DMS153 treated with DMSO at 0.1 percent for 48 hours (cell line): ENCODE results near the gene PRDX3.
"Not testable (repeated sequence)": the region's sequence is repeated elsewhere in the genome, so short reads cannot be mapped to it uniquely, and the experiment has no call there.

ENCODE experiments used
- DNase-seq: peaks from one replicate; lab custom pipeline; 2025; ENCODE audit not compliant: unreplicated experiment; lab: John Stamatoyannopoulos, UW

PRDX3 gene

DNA sequence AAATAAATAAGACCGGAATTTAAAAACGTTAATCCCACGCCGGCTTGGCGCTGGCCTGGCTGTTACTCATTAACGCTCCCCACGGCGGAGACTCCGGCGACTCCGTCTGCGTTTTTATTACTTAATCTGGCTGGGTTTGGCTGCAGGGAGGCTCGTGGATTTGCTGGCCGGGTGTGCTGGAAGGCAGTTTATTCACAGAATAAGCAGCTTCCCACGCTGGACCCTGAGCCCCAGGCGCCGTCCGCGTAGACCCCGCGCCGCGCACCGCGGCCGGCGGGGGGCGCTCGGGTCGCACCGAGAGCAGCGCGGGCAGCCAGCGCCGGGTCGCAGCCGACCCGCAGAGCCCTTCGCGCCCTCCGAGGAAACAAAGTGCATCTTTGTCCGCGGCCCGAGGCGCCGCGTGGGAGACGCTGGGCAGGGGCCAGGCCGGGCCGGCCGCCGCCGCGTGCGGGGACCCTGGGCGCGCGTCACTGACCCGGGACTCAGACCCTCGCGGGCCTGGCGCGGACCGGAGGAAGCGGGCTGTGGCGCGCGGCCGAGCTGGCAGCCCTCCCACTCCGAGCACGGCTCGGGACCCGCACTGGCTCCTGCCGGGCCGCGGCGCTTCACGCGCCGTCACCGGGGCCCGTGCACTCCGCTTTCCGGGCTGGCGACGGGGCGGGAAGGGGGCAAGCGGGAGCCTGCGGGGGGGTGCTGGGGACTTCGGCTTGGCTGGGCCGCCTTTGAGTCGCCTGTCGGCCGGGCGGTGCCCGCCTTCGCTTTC is 28.2 kb upstream of the PRDX3 start:
- DNase-seq: peak; percentile 20

DNA sequence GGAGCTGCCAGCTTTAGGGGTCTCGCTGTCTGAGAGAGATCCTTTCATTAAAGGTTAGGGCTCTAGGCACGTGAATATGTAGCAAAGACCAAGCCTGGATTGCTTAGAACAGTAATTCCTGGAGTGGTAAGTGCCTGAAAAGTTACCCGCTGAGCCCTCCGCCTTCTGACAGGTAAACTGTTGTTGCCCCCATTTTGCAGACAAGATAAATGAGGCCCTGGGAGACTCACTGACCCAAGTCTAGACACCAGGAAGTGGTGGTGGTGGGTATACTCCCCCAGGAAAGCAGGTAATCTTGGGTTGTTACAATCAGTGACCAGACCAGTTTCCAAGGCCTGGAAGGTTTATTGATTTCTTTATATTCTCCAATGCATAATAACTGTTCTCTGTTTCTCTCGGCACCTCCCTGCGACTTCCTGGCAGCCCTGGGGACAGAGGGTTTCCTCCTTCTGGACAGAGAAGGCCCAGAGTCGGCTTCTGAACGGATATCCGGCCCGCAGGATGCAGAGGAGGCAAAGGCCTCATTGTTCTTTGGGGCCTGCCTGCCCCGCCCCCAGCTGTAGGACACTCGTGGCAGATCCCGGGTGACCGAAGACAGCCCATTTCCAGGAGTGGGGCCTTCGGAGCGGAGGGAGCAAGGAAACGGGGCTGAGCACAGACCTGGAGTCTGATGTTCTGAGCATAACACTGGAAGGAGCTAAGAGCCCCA is 27.4 kb upstream of the PRDX3 start:
- DNase-seq: no peak

GRCh38 chr10:119203006-119203405 is 24.4 kb upstream of the PRDX3 start:
- no peak for DNase-seq

GRCh38 chr10:119201233-119201632 is 22.6 kb upstream of the PRDX3 start:
- no peak for DNase-seq

- peak; percentile 45 for DNase-seq
Measured at GRCh38 chr10:119199231-119199992, 20.8 kb upstream of the PRDX3 start.

GRCh38 chr10:119198438-119198837 is 19.8 kb upstream of the PRDX3 start:
- DNase-seq: no peak

- DNase-seq: no peak
Measured at GRCh38 chr10:119197921-119198320, 19.3 kb upstream of the PRDX3 start.

GRCh38 chr10:119191881-119192280 is 13.3 kb upstream of the PRDX3 start:
- DNase-seq: no peak

- DNase-seq: no peak
Measured at GRCh38 chr10:119190954-119191785, 12.6 kb upstream of the PRDX3 start.

- no peak for DNase-seq
Measured at GRCh38 chr10:119190353-119190752, 11.7 kb upstream of the PRDX3 start.

DNA sequence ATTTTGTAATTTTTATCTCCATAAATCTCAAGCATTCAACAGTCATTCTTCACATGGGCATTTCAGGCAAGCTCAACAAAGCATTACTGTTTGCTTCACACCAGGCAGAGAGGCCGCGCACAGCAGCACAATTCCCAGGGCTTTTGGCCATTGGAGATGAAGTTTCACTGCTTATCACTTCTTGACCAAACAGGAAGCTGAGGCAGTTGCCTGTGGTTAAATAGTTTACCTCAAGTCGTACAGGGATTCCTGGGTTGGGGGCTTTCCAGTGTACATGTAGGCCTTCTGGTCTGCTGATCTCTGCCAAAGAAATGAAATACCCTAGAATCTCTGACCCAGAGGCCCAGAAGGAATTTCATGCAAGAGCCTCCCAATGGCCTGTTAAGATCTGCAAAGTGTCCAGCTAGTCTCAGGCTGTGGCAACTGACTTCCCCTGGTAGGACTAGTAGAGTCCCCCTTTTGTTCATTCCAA is 11.2 kb upstream of the PRDX3 start:
- no peak for DNase-seq

DNA sequence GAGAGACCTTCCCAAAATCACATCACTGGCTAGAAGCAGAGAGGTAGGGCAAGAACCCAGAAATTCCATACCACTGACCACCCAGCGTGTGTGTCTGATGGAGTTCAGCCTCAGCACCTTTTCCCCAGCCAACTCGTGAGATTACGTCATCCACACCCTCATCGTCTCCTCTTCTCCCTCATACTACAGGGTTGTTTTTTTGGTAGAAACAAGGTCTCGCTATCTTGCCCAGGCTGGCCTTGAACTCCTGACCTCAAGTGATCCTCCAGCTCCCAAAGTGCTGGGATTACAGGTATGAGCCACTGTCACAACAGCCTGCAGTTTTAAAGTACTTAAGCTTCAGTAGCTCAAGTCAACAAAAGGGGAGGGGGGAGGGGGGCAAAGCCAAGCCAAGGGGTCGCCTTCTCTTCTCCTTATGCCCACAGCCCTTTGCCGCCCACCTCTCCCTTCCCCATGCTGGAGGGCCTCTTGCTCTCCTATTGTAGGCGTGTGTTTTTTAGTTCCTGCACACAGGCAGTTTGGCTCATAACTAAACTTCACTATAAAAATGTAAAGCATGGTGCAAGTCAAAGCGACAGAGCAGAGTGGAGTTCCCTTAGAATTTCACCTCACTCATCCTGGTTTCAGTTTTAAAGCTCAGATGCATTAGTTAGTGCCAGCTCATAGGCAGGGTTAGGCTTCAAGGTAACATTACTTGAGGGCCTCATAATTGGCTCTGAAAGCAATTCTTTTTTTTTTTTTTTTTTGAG is 5.2 kb upstream of the PRDX3 start:
- DNase-seq: no peak

DNA sequence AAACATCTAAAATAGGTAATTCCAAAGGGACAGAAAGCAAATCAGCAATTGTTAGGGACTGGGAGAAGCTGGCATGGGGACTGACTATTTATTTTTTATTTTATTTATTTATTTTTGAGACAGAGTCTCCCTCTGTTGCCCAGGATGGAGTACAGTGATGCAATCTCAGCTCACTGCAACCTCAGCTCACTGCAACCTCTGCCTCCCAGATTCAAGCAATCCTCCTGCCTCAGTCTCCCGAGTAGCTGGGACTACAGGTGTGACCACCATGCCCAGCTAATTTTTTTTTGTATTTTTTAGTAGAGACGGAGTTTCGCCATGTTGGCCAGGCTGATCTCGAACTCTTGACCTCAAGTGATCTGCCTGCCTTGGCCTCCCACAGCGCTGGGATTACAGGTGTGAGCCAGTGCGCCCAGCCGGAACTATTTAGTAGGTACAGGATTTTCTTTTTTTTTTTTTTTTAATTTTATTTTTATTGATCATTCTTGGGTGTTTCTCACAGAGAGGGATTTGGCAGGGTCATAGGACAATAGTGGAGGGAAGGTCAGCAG is 2.3 kb upstream of the PRDX3 start:
- DNase-seq: not testable (repeated sequence)

DNA sequence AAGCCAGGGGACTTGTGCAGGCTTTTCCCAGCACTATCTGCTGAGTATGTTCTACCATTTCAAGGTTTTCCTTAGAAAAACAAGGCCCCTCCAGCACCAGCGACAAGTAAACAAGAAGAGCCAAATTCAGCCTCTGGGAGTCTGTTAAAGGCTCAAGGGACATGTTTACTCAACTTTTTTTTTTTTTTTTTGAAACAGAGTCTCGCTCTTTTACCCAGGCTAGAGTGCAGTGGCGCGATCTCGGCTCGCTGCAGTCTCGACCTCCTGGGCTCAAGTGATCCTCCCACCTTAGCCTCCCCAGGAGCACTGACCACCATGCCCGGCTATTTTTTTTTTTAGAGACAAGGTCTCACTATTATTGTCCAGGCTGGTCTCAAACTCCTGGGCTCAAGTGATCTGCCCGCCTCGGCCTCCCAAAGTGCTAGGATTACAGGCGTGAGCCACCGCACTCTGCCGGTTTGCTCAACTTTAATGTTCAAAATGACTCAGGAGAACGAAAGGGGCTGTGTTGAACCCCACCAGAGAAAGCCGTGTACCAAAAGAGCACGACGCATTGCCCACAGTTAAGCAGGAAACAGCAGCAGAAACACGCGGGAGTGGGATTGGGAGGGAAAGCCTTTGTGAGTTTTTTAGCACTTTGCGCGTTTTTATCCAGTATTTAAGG is 772 bp downstream of the PRDX3 start:
- DNase-seq: no peak

DNA sequence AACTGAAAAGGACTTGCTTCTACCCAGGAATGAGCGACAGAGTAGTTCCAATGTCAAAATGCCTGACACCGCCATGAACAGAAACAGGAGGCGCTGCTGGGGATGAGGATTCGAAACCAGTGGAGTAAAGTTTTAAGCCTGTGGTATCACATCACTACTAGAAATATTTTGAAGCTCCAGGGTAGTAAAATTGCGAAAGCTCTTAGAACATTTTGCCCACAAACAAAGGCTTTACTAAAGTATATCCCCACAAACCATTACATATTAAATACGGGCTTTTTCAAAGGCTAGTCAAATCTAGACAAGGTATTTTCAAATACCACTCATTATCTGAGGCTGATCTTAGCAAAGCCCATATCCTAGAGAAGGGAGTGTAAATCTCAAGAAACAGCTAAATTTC is 2.4 kb downstream of the PRDX3 start:
- no peak for DNase-seq

DNA sequence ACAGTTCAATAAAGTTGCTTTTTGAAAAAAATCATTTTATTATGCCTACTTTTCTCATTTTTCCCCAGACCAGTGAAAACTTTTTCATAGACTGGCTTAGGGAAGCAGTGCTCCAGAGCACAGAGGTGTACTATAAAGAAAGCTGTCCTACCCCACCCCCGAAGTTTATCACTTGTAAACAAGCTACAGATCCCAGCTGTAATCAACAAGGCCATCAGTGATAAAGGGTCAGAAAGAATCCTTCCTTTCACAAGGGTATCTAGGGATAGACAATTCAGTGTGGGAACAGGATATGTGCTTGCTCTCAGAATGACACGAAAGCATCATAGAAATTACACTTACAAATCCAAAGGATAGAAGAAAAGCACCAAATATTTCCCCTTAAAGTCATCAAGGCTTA is 4.5 kb downstream of the PRDX3 start:
- DNase-seq: no peak

DNA sequence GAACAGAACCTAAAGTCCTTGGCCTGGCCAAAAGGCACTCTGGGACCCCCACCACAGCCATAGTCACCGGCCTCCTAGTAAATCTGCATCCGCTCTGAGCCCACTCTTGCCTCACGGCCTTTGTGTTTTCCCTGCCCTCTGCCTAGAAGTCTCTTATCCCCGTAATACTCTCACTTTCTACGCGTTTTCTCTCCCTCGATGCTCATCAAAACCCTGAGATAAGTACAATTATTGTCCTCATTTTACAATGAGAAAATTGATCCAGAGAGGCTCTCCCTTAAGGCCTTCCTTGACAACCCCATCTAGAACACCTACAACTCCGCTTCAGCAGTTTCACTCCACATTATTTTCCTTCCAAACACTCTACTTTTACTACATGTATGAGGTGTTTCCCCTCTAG is 11.6 kb downstream of the PRDX3 start:
- no peak for DNase-seq

DNA sequence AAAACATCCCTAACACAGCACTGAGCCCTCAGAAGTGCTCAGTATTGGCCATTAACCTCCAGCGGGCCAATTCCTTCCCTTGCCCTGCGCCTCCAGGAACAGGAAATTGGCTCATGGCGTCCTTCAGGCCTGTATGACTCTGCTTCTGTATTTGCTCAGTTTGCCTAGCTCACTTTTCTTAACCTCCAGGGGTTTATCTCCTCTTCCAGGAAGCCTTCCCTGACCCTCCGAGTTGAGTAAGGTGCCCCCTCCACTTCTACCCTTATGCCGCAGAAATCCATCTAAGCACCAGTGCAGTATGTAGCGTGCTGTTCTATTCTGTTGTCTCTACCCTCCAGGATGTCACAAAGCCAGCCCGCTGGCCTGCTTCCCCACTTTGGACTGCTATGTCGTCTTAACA is 12.0 kb downstream of the PRDX3 start:
- DNase-seq: no peak

DNA sequence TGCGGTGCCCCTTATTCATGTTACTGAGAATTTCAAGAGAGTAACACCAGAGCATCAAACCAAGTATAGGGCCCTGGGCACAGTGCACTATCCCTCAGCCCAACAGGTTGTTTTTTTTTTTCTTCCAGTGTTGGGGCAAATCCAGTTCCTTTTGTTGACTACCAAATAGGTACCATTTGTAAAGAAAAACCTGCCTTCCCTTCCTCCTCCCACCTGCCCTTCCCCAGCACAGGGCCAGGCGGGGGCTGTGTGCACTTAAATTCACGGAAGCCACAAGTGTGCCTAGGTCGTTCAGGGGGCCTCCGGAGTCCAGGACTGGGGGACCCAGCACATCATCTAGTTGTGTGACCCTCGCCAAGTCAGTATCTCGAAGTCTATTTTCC is 12.5 kb downstream of the PRDX3 start:
- no peak for DNase-seq
